ENCODE measurements around the gene SIGLEC12.
"Not testable (repeated sequence)": the region's sequence is repeated elsewhere in the genome, so short reads cannot be mapped to it uniquely, and the experiment has no call there.

GRCh38 chr19:51463976-51464581 lies 37.5 kb downstream of the SIGLEC12 start:
- TF ChIP-seq EZH2 (IDR thresholded peaks at IDR 0.05) = not testable (repeated sequence)
- TF ChIP-seq, protein P1, sequence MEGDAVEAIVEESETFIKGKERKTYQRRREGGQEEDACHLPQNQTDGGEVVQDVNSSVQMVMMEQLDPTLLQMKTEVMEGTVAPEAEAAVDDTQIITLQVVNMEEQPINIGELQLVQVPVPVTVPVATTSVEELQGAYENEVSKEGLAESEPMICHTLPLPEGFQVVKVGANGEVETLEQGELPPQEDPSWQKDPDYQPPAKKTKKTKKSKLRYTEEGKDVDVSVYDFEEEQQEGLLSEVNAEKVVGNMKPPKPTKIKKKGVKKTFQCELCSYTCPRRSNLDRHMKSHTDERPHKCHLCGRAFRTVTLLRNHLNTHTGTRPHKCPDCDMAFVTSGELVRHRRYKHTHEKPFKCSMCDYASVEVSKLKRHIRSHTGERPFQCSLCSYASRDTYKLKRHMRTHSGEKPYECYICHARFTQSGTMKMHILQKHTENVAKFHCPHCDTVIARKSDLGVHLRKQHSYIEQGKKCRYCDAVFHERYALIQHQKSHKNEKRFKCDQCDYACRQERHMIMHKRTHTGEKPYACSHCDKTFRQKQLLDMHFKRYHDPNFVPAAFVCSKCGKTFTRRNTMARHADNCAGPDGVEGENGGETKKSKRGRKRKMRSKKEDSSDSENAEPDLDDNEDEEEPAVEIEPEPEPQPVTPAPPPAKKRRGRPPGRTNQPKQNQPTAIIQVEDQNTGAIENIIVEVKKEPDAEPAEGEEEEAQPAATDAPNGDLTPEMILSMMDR (IDR thresholded peaks at IDR 0.05) = not testable (repeated sequence)
